A673 (cell line): Measurements from ENCODE around the gene RELT.

Experiments used
- CTCF ChIP-seq: fragments of 300-800, 200-600 bp; sonication (generic); conservative IDR thresholded peaks from 2 replicates; pipeline ENCODE4 v1.5.1; 2017; ENCODE audit warnings: low read depth, mild to moderate bottlenecking, antibody characterized with exemption, low read length, moderate library complexity, mixed read lengths
- EZH2 ChIP-seq: fragments of 200-600 bp; sonication (generic); IDR thresholded peaks from 2 replicates; pipeline ENCODE4 v1.6.1; 2017; ENCODE audit warnings: borderline replicate concordance, low read depth, mild to moderate bottlenecking, mixed read lengths, antibody characterized with exemption, low read length; ENCODE audit not compliant: poor library complexity, severe bottlenecking

- TF ChIP-seq EZH2 (no peak), CTCF (no peak)
Measured at GRCh38 chr11:73409431-73409830, 33.2 kb downstream of the RELT start.
